Measurements from ENCODE around the gene MAPK6. TPM values are rescaled to one million over a fixed set of nuclear protein-coding genes. Genes with fewer than 3 reads are reported as not detected.
A peak's percentile ranks its signal among the peaks of the same experiment; 100 is the strongest.

The MAPK6 gene
- total and polyA plus RNA-seq, 2 of the 8 experiments (the other 6 are each of a cell fraction or from before 2014, with no cell fraction given): 22.6 to 108 TPM

- Histone ChIP-seq H3K4me3 (ENCODE audit: extremely low read depth in 1 of 4, insufficient read depth in 2 of 4, low read depth in 3 of 4, low read length in 4 of 4) (no peak overlapping the region), H2AK5ac (ENCODE audit: low read depth, low read length) (no peak overlapping the region), H2BK12ac (ENCODE audit: low read depth, low read length) (0 out of 2 replicates have a peak overlapping the region, but pooled peaks have one; percentile 17), H3K9ac (replicated peaks in 1 of 4; ENCODE audit: extremely low read depth in 1 of 4, low read depth in 3 of 4, low read length in 3 of 4) (no peak overlapping the region), H4K5ac (ENCODE audit: insufficient read length, low read depth, low read length) (no peak overlapping the region), H4K8ac (ENCODE audit: extremely low read depth, insufficient read depth, low read length) (no peak overlapping the region), H2BK5ac (ENCODE audit: low read depth, low read length) (no peak overlapping the region), H2AFZ (ENCODE audit: low read length) (no peak overlapping the region), H2BK15ac (ENCODE audit: low read length) (no peak overlapping the region), H3K36me3 (ENCODE audit: control insufficient read depth in 2 of 4, insufficient read depth in 4 of 4, low read length in 3 of 4) (no peaks in the 10 kb centered on the region), H3K27me3 (replicated peaks in 1 of 4; ENCODE audit: control insufficient read depth in 3 of 4, extremely low read depth in 1 of 4, insufficient read depth in 3 of 4, low read length in 3 of 4) (no peaks in the 10 kb centered on the region), H3K27ac (ENCODE audit: low read depth, low read length) (no peak overlapping the region), H3K4me1 (replicated peaks in 1 of 4; ENCODE audit: control insufficient read depth in 3 of 4, insufficient read depth in 4 of 4, low read length in 3 of 4) (no peaks in the 10 kb centered on the region), H4K91ac (replicated peaks; ENCODE audit: insufficient read length, low read length) (no peak overlapping the region), H3K79me2 (ENCODE audit: control insufficient read depth in 1 of 2, insufficient read depth in 2 of 2, low read length in 2 of 2) (no peaks in the 10 kb centered on the region), H2BK120ac (replicated peaks; ENCODE audit: low read depth, low read length) (no peak overlapping the region), H3K9me3 (ENCODE audit: insufficient read depth in 2 of 2, low read depth in 1 of 2, low read length in 1 of 2) (no peaks in the 10 kb centered on the region), H3K4me2 (ENCODE audit: insufficient read depth in 1 of 2, low read depth in 2 of 2, low read length in 2 of 2) (no peak overlapping the region), H3K79me1 (ENCODE audit: low read depth, low read length) (no peaks in the 10 kb centered on the region), H3K23me2 (ENCODE audit: low read depth, low read length) (no peaks in the 10 kb centered on the region; the same call in 1 of the 2 replicates), H3K23ac (ENCODE audit: insufficient read length) (no peak overlapping the region), H3K18ac (ENCODE audit: extremely low read depth, low read length) (no peak overlapping the region), H3K56ac (replicated peaks; ENCODE audit: insufficient read length, low read depth, low read length) (no peak overlapping the region), H4K20me1 (replicated peaks in 1 of 2; ENCODE audit: control insufficient read depth in 1 of 2, insufficient read depth in 2 of 2, low read length in 2 of 2) (no peaks in the 10 kb centered on the region), H3K14ac (ENCODE audit: insufficient read length) (no peak overlapping the region), H3K4ac (replicated peaks; ENCODE audit: insufficient read length, low read depth, low read length) (no peak overlapping the region), H2BK20ac (ENCODE audit: low read length) (no peak overlapping the region)
- ChIA-PET POLR2A (ENCODE audit: partially characterized antibody) (interaction anchor here (1.1 kb wide), 1 partner anchor 14 kb away, joined by 3 read pairs; no protein-coding TSS in a partner anchor), CTCF (ENCODE audit: partially characterized antibody) (interaction anchor here (1.0 kb wide), 1 partner anchor 97 kb away, joined by 3 read pairs; no protein-coding TSS in a partner anchor)
- 92% methylated on average over 6 of the region's 6 CpGs; no CpG with 5 or more reads in 1 of the 2 experiments for WGBS, 2 experiments (ENCODE audit: extremely low coverage in 1 of 2, insufficient coverage in 1 of 2, insufficient read length in 1 of 2, insufficient replicate concordance in 2 of 2, low coverage in 1 of 2, low lambda C conversion rate in 2 of 2, missing lambda C conversion rate in 1 of 2)
- no peak for DNase-seq (ENCODE audit: low read depth in 1 of 2, low spot score in 2 of 2)
- TF ChIP-seq JUN (IDR thresholded peaks at IDR 0.05; ENCODE audit: low read depth, low read length) (no peak), CTCF (IDR thresholded peaks at IDR 0.05; ENCODE audit: control extremely low read depth in 1 of 3, insufficient read depth in 1 of 3, low read depth in 1 of 3, low read length in 3 of 3) (no peak), MAX (IDR thresholded peaks at IDR 0.05) (no peak), BCL11A (IDR thresholded peaks at IDR 0.05; ENCODE audit: low read depth in 2 of 2, low read length in 2 of 2) (no peak), CEBPB (IDR thresholded peaks at IDR 0.05; ENCODE audit: low read depth, low read length) (no peak), BACH1 (IDR thresholded peaks at IDR 0.05; ENCODE audit: low read length) (no peak), KDM5A (IDR thresholded peaks at IDR 0.05; ENCODE audit: low read length) (no peak), CHD2 (IDR thresholded peaks at IDR 0.05; ENCODE audit: low read length) (no peak), SUZ12 (IDR thresholded peaks at IDR 0.05; ENCODE audit: low read length) (no peak), RXRA (IDR thresholded peaks at IDR 0.05; ENCODE audit: insufficient read depth, low read depth, low read length) (no peak)
- FAIRE-seq: no peak
Observed at GRCh38 chr15:52100807-52101442, 81.9 kb downstream of the MAPK6 start.

All from H1 (cell line).